Stromal cell of bone marrow (primary cell): Measurements from ENCODE around the gene APLF.
A peak's percentile ranks its signal among the peaks of the same experiment; 100 is the strongest.
"Not testable (repeated sequence)": the region's sequence is repeated elsewhere in the genome, so short reads cannot be mapped to it uniquely, and the experiment has no call there.

Experiments used
- DNase-seq: peaks from one replicate; pipeline ENCODE4 v3.0.0-alpha.2; 2012; ENCODE audit warnings: low read depth

APLF gene

DNA sequence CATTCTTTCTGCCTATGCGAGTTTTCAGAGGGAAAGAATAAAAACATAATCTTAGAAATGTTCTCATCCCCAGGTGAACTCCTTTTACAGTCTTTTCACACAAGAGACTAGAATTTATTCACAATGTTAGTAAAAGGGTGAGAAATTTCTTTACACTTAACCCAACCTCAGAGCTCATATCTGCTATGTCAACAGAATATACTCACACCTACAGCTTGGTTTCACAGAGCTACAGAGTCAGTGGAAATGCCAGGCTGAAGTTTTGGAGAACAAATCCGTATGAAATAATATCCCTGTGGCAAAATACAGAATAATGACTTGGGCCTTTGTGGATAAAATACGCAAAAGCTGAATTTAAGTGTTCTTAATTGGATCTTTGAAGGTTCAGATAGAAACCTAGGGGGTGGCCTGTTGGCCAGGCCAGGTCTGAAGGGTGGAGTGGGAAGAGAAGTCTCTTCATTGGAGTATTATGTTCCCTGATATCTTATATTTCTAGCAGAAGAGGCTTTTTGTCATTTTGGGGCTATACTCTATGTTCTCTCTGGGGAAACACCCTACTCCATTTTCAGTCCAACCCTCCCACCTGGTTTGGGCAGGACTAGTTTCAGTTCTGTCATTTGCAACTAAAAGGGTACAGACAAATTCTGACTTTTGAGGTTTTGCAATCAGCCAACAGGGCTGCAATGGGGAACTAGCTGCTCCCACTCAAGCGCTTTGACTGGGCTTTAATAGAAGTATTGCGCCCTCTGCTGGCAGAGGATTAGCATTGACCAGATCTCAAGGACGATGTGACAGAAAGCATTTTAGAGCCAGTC lies 26.0 kb upstream of the APLF start:
- DNase-seq = peak; percentile 81

DNA sequence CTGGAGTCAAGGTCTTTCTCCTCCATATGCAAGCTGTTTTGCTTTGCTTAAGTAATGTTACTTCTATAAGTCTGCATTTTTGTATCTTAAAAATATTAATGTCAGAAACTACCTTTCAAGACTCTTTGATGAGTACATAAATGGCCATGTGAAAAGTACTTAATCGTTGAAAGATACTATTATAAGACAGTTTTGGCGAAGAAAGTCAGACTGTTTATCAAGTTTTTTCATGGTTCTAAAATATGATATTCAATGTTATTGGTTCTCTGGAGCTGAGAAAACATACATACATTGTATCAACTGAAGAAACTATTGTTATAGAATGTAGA lies 25.4 kb upstream of the APLF start:
- no peak for DNase-seq

GRCh38 chr2:68446425-68446824 lies 21.0 kb upstream of the APLF start:
- not testable (repeated sequence) for DNase-seq

GRCh38 chr2:68447118-68447517 lies 20.3 kb upstream of the APLF start:
- DNase-seq = no peak

- no peak for DNase-seq
Observed at GRCh38 chr2:68448671-68449653, 18.4 kb upstream of the APLF start.

- no peak for DNase-seq
Observed at GRCh38 chr2:68452158-68452900, 15.1 kb upstream of the APLF start.

DNA sequence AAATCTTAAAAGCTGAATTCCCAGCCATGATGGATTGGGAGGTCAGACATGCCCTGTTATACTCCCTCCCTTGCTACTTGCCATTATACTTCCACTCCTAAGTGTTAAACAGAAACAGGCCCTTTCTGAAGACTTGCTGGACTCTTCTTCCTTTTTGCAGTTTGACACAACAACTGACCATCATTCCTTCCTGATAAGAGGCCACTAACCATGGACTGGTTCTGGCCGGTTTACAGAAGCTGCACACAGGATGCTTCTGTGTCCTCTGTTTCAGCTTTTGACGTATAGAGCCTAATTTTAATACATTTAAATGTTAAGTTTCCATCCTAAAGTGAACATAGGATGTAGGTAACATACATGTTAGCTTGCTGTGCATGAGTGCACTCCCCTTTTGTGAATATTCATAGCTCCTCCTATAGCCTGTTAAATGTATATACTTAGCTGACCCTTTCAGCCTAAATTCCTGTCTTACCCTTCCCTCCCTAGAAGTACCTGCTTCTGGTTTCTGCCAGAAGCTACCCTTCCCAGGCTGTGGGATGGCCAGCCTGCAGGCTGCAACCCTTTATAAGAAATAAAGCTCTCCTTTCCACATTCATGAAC lies 13.5 kb upstream of the APLF start:
- DNase-seq = no peak

- no peak for DNase-seq
Observed at GRCh38 chr2:68454719-68455118, 12.7 kb upstream of the APLF start.

DNA sequence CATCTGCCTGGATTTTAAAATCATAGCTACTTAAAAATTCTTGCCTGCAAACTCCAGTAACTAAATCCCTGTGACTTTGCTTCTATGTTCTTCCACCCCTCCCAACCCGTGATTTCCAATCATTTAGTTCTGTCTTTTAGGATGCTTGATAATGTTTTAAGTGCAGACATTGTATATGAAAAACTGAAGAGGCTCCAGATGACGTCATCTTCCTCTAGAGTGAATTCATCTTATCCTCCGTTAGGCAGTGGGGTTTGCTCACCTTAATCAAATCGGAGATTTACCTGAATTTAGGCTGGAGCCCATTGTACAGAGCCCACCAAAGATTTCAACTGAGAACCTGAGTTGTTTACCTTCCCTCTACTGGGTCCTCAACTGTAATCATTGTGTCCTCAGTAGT lies 11.2 kb upstream of the APLF start:
- no peak for DNase-seq

- no peak for DNase-seq
Observed at GRCh38 chr2:68458981-68459380, 8.4 kb upstream of the APLF start.

- no peak for DNase-seq
Observed at GRCh38 chr2:68463287-68463877, 4.0 kb upstream of the APLF start.

GRCh38 chr2:68464651-68465050 lies 2.7 kb upstream of the APLF start:
- DNase-seq = no peak

DNA sequence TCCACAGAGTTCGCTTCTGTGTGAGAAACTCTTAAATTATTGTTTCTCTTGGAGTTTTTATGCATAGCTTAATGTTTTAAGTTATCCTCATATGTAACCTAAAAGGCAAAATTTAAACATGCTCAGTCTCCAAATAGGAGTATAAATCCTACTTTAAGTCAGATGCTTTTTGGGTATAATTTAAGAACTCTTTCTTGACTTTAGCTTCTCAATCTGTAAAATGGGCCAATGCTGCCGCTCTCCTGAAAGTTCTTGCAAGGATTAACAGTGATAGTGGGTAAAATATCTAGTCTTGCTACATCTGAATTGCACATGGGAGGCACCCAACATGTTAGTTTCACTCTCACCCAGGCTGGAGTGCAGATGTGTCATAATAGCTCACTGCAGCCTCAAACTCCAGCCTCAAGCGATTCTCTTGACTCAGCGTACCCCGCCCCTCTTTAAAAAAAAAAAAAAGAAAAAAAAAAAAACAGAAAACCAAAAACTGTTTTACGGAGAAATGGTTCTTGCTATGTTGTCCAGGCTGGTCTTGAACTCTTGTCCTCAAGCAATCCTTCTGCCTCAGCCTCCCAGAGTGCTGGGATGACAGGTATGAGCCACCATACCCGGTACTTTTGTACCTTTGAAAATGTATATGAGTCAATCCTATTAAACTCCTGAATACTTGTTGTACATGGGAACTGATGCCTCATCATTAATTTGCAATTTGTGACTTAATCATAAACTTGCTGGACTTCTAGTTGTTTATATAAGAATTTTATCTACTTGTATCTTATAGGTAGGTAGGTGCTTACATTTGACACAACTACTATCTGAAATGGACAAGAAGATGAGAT lies 2.1 kb upstream of the APLF start:
- DNase-seq = no peak

DNA sequence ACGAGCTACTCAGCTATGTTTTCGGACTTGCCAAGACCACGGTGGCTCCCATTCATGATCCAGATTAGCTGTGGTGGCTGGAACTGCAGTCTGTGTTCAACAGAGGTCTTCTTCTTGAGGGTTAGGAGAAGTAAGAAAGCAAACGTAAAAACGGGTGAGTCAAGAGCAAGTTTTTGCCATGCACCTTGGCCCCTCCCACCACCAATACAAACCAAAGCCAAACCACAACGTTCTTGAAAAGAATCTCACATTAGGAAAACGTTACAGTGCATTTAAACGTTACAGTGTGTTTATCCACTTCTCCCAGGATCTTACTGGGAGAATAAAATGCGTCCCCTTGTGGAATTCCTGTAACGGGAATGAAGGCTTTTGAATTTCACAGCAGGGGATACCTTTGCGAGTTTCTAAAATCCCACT lies 1.0 kb upstream of the APLF start:
- DNase-seq = no peak

DNA sequence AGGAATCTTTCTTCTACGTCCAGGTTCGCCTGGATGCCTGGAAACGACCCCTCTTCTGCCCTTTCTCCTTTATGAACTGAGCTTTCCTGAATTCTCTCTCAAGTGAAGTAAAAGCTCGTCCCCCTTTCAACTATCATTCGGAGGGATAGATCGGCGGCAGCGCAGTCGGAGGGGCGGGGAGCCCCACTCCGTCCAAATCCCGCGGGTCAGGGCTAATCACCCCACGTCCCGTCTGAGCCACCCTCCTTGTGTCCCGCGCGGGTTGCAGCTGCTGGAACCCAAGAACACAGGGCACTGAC lies 658 bp upstream of the APLF start:
- DNase-seq = no peak

DNA sequence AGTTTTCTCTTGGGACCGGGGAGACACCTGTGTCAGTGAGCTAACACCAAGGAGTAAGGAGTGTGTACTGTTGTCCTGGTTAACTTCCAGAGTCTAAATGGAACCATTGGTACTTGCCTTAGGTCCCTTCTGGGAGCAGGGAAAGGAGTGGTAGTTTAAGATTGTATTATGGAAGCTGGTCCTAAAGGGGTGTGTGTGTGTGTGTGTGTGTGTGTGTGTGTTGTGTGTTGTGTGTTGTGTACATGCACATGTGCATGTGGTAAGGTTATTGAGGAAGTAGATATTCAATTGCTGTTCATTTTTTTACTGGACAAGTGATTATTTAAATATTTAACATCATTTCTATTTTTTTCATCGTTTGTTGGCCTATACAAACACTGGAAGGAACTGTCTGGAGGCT lies 1.4 kb downstream of the APLF start:
- no peak for DNase-seq

- DNase-seq = no peak
Observed at GRCh38 chr2:68469935-68470334, 2.5 kb downstream of the APLF start.

- no peak for DNase-seq
Observed at GRCh38 chr2:68471385-68471784, 4.0 kb downstream of the APLF start.

- DNase-seq = no peak
Observed at GRCh38 chr2:68472796-68473414, 5.5 kb downstream of the APLF start.

DNA sequence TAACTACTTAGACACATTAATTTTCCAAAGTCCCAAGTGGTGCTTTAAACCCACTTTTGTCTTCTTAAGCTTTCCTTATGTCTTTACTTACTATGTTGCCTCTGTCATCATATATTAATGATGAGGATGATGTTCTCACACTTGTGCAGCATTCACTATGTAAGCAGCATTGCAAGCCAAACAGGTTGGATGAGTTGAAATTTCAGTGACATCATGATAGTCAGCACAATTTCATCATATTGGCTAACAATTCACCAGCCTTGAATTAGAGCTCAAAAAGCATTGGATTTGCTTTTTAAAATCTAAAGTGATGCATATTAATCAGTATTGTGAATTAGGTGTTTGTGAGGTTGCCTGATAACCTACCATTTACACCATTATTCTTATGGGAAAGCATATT lies 7.7 kb downstream of the APLF start:
- DNase-seq = no peak

- DNase-seq = no peak
Observed at GRCh38 chr2:68475576-68475975, 8.2 kb downstream of the APLF start.
